Mesodermal cell (in vitro differentiated cells): Measurements from ENCODE around the gene FAM200A.
"Not testable (repeated sequence)": the region's sequence is repeated elsewhere in the genome, so short reads cannot be mapped to it uniquely, and the experiment has no call there.

Experiments
- H3K27ac ChIP-seq: 2 replicates; pipeline ENCODE4 v1.7.0; 2013; ENCODE audit warnings: mild to moderate bottlenecking, low read depth, low read length, moderate library complexity; ENCODE audit not compliant: severe bottlenecking
- H3K36me3 ChIP-seq: 2 replicates; pipeline ENCODE4 v1.7.1; 2013; ENCODE audit warnings: mild to moderate bottlenecking, low read length, moderate library complexity; ENCODE audit not compliant: control insufficient read depth, insufficient read depth
- H3K4me1 ChIP-seq: one replicate; pipeline ENCODE4 v1.7.1; 2013; ENCODE audit warnings: mild to moderate bottlenecking, low read length; ENCODE audit not compliant: insufficient read depth, control insufficient read depth, poor library complexity, severe bottlenecking
- H3K4me3 ChIP-seq: 2 replicates; pipeline ENCODE4 v1.7.0; 2013; ENCODE audit warnings: low read length, control low read depth, mild to moderate bottlenecking; ENCODE audit not compliant: insufficient read depth, poor library complexity, severe bottlenecking; ENCODE audit errors: extremely low read depth
- H3K9me3 ChIP-seq: 2 replicates; pipeline ENCODE4 v1.7.1; 2013; ENCODE audit warnings: mild to moderate bottlenecking, low read length, moderate library complexity; ENCODE audit not compliant: control insufficient read depth
- WGBS, 2 experiments: methylation state at CpG; one replicate each; pipeline ENCODE4 v1.1.5; 2013; ENCODE audit warnings: missing lambda C conversion rate in 2 of 2; ENCODE audit not compliant: insufficient coverage in 2 of 2; 5-methylcytosine and 5-hydroxymethylcytosine counted together

FAM200A gene

GRCh38 chr7:99558306-99559174 lies 6.6 kb upstream of the FAM200A start, which contains the start of gene ZNF655:
Gene ZNF655 (plus strand): TSS chr7:99558642. CDS start chr7:99560560, 1,918 bp downstream.
- 0 to 1% methylated on average over 58 to 71 of the region's 73 CpGs for WGBS, 2 experiments
- peak within 1 kb of the TSS; percentile 94 for H3K27ac ChIP-seq
- H3K36me3 ChIP-seq = peaks cover 59% of the 10 kb centered on the region
- peak within 1 kb of the TSS; percentile 72 for H3K4me3 ChIP-seq
- peaks cover 36% of the 10 kb centered on the region for H3K4me1 ChIP-seq
- H3K9me3 ChIP-seq = no peaks in the 10 kb centered on the region

DNA sequence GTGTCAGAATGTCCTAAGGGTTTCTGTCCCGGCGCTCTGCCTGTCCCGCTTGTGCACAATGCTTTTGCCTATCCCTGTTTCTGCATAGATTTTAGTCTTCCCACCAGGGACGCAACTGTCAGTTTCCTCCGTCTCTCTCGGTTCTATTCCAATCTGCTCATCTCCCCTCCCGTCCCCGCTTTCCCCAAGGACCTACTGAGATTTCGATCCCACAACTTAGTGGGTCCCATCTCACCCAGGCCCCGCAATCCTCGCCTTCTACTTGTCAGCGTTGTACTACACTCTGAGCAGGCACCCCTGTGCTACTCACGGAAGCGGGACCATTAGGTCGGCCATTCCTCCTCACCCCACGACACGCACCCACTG lies 6.0 kb upstream of the FAM200A start:
- Histone ChIP-seq H3K36me3 (peaks cover 63% of the 10 kb centered on the region), H3K4me3 (peak overlapping the region; percentile 72), H3K27ac (peak overlapping the region; percentile 94), H3K9me3 (no peaks in the 10 kb centered on the region), H3K4me1 (peaks cover 31% of the 10 kb centered on the region)
- 1 to 2% methylated on average over 17 of the region's 17 CpGs for WGBS, 2 experiments

DNA sequence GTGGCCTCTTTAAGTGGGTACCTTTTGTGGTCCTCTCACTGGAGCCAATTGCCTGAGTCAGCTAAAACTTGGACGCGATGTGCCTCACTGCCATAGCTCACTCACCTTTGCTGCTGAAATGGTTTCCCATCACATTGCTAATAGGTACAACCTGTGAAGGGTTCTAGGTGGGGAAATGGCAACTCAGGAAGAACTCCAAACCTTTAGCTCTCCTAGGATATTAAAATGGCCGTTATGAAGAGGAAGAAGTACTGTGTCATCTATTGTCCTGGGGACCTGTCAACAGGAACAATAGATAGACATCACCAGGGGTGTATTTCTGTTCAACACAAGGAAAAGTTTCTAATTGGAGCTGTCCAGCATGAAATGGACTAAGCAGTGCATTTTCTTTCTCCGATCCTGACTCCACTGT lies 5.3 kb upstream of the FAM200A start:
- 94 to 96% methylated on average over 3 to 4 of the region's 4 CpGs for WGBS, 2 experiments
- H3K9me3 ChIP-seq = no peaks in the 10 kb centered on the region
- H3K36me3 ChIP-seq = peaks cover 62% of the 10 kb centered on the region
- no peak overlapping the region for H3K27ac ChIP-seq
- peaks cover 28% of the 10 kb centered on the region for H3K4me1 ChIP-seq
- peak overlapping the region; percentile 72 for H3K4me3 ChIP-seq

DNA sequence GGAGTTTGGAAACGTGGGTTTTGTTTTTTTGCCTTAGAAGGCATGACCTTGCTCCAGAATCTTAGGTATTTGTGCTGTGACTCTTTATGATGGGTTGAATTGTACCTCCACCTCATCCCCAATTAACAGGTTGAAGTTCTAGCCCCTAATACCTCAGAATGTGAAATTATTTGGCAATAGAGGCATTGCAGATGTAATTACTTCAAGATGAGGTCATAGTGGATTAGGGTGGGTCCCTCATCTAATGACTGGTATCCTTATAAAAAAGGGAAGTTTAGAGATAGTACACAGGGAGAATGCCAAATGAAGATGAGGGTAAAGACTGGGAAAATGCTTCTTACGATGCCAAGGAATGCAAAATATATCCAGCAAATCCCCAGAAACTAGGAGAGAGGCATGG lies 3.0 kb upstream of the FAM200A start:
- H3K27ac ChIP-seq = no peak overlapping the region
- H3K9me3 ChIP-seq = no peaks in the 10 kb centered on the region
- peaks cover 40% of the 10 kb centered on the region for H3K36me3 ChIP-seq
- H3K4me1 ChIP-seq = peaks cover 8% of the 10 kb centered on the region
- WGBS, 2 experiments = 83 to 100% methylated on average over 1 of the region's 2 CpGs
- no peak overlapping the region for H3K4me3 ChIP-seq

DNA sequence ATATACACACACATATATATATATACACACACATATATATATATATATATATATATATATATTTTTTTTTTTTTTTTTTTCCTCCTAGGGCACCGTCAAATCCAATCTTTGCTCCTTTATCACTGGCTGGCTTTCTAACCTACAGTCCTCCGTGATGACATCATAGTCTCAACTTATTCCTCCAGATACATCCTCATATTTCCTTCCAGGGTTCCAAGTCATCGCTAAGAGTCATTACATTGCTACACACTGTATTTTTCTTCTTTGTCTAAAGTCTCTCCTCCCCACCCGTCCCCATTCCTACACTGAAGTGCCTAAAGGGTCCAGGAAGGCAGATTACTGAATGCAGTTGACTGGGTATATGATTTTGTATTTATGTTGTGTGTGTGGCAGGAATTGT lies 1.1 kb upstream of the FAM200A start:
- Histone ChIP-seq H3K27ac (no peak overlapping the region), H3K9me3 (no peaks in the 10 kb centered on the region), H3K4me3 (no peak overlapping the region), H3K36me3 (peaks cover 45% of the 10 kb centered on the region), H3K4me1 (peaks cover 4% of the 10 kb centered on the region)
- WGBS, 2 experiments = 80 to 94% methylated on average over 1 to 3 of the region's 4 CpGs

DNA sequence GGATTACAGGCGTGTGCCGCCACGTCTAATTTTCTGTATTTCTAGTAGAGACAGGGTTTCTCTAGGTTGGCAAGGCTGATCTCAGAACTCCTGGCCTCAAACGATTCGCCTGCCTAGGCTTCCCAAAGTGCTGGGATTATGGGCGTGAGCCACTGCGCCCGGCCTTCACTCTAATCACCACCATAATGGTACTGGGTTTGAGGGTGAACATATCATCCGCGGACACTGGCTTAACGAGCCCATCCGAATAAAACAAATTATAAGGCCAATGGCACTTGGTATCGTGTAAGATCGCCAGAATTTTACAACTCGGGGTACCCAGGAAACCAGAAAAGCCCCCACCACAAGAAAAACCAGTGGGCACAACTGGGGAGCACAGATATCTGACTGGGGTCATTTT lies 580 bp downstream of the FAM200A start:
- 30 to 47% methylated on average over 3 to 8 of the region's 15 CpGs for WGBS, 2 experiments
- Histone ChIP-seq H3K36me3 (peaks cover 53% of the 10 kb centered on the region), H3K4me1 (peaks cover 4% of the 10 kb centered on the region), H3K27ac (no peak overlapping the region), H3K9me3 (no peaks in the 10 kb centered on the region), H3K4me3 (peak overlapping the region; percentile 97)

DNA sequence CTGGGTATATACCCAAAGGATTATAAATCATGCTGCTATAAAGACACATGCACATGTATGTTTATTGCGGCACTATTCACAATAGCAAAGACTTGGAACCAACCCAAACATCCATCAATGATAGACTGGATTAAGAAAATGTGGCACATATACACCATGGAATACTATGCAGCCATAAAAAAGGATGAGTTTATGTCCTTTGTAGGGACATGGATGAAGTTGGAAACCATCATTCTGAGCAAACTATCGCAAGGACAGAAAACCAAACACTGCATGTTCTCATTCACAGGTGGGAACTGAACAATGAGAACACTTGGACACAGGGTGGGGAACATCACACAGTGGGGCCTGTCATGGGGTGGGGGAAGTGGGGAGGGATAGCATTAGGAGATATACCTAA lies 2.4 kb downstream of the FAM200A start:
- WGBS, 2 experiments = no CpG with 5 or more reads among the region's 2 CpGs
- H3K9me3 ChIP-seq, H3K4me1 ChIP-seq, H3K4me3 ChIP-seq, H3K27ac ChIP-seq: not testable (repeated sequence)
- peaks cover 38% of the 10 kb centered on the region for H3K36me3 ChIP-seq

GRCh38 chr7:99545308-99545707 lies 6.6 kb downstream of the FAM200A start:
- WGBS, 2 experiments = 91 to 100% methylated on average over 2 to 4 of the region's 5 CpGs
- Histone ChIP-seq H3K9me3 (peaks cover 25% of the 10 kb centered on the region), H3K36me3 (peaks cover 30% of the 10 kb centered on the region)
- H3K4me3 ChIP-seq, H3K4me1 ChIP-seq, H3K27ac ChIP-seq: not testable (repeated sequence)

DNA sequence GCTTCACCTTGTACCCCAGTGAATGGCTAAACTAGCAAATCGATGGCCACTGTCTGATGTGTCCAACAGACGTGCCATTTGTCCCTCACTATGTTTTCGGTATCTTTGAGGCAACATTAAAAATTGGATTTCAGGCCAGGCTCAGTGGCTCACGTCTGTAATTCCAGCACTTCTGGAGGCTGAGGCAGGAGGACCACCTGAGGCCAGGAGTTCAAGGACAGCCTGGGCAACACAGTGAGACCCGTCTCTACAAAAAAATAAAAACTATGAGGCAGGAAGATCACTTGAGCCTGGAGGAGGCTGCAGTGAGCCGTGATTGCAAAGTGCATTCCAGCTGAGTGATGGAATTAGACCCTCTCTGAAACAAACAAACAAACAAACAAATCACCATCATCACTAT lies 8.0 kb downstream of the FAM200A start:
- Histone ChIP-seq H3K4me3 (no peak overlapping the region), H3K36me3 (peaks cover 30% of the 10 kb centered on the region), H3K4me1 (no peaks in the 10 kb centered on the region), H3K27ac (no peak overlapping the region), H3K9me3 (peaks cover 26% of the 10 kb centered on the region)
- 91 to 95% methylated on average over 5 to 6 of the region's 6 CpGs for WGBS, 2 experiments

DNA sequence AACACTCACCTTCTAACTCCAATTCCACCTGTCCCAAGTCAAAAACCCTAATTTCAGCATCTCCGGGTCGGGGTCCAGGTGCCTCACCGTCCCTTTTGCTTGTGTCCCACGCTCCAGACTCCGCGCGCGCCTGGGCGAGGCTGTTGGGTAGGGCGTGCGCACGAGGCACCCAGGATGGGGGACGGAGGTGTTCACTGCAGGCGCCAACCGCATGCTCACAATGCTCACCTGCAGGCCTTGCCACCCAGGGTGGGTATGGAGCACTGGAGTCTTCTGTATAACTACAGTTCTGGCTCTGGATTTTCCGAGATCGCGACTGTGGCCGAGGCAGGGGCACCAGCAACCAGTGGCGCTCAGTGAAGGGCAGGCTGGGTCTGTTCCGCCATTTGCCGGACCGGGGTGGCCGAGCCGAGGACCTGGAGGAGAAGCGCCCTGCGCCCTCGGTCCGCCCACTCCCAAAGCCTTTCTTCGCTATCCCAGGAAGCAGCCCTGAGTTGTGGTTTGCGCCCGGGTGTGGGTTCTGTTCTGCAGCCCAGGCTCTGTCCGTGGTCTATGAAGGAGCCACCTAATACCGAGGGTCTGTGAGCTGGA lies 8.7 kb downstream of the FAM200A start:
- Histone ChIP-seq H3K4me1 (no peaks in the 10 kb centered on the region), H3K9me3 (peaks cover 26% of the 10 kb centered on the region), H3K27ac (no peak overlapping the region), H3K36me3 (peaks cover 23% of the 10 kb centered on the region), H3K4me3 (no peak overlapping the region)
- 93 to 97% methylated on average over 32 to 34 of the region's 34 CpGs for WGBS, 2 experiments

DNA sequence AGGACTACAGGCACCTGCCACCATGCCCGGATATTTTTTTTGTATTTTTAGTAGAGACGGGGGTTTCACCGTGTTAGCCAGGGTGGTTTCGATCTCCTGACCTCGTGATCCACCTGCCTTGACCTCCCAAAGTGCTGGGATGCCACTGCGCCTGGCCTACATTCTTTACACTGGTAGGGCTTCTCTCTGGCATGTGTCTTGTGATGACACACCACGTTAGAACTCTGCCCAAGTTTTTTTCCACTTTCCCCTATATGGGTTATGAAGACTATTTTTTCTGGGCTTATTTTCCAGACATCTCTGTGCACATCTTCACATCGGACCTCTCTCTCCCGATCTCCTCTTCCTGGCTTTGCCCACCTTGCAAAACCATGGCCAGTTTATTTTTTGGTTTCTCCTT lies 10.7 kb downstream of the FAM200A start:
- no peak overlapping the region for H3K27ac ChIP-seq
- H3K9me3 ChIP-seq = peaks cover 26% of the 10 kb centered on the region
- H3K4me3 ChIP-seq = no peak overlapping the region
- no peaks in the 10 kb centered on the region for H3K4me1 ChIP-seq
- H3K36me3 ChIP-seq = peaks cover 5% of the 10 kb centered on the region
- WGBS, 2 experiments = 90 to 92% methylated on average over 6 to 7 of the region's 9 CpGs
